Caco-2 (cell line): ENCODE data around the gene RPAP2. TPM values are rescaled to one million over a fixed set of nuclear protein-coding genes. Genes with fewer than 3 reads are reported as not detected.

Experiments used
- BruUV-seq: library from RNA; stranded (reverse); fragments of 400-500 nt; replicated peaks from 2 replicates; lab custom pipeline; 2021; lab: Mats Ljungman, UMichigan
- CTCF ChIA-PET: fragments of 300-600 bp; sonication (Branson Sonifier 250); formaldehyde crosslinking; loops from one replicate; lab custom pipeline; 2022; ENCODE audit warnings: antibody characterized with exemption; lab: Charles Lee
- POLR2A ChIA-PET: fragments of 300-600 bp; sonication (Branson Sonifier 250); formaldehyde crosslinking; loops from one replicate; lab custom pipeline; 2022; ENCODE audit warnings: antibody characterized with exemption; lab: Charles Lee
- DNase-seq, 2 experiments: peaks; one replicate each; pipeline versions ENCODE4 v3.0.0 to v3.0.0-alpha.2; 2020 to 2022
- H3K27me3 ChIP-seq: replicated peaks from 2 replicates; pipeline ENCODE4 v1.6.0; 2011; ENCODE audit warnings: low read length; ENCODE audit not compliant: control insufficient read depth, insufficient read depth
- H3K36me3 ChIP-seq: 2 replicates; pipeline ENCODE4 v1.5.1; 2011; ENCODE audit warnings: low read length; ENCODE audit not compliant: control insufficient read depth, insufficient read depth
- H3K4me1 ChIP-seq: fragments of 250-450 bp; sonication (Bioruptor Pico); 2 replicates; pipeline ENCODE4 v1.5.1; 2020; ENCODE audit warnings: mild to moderate bottlenecking
- H3K4me3 ChIP-seq: 2 replicates; pipeline ENCODE4 v1.5.1; 2011; ENCODE audit warnings: low read depth, mild to moderate bottlenecking, control low read depth, low read length
- H3K9me3 ChIP-seq: fragments of 250-450 bp; sonication (Bioruptor Pico); 2 replicates; pipeline ENCODE4 v1.5.1; 2020; ENCODE audit warnings: mild to moderate bottlenecking, moderate library complexity
- H3K27ac Mint-ChIP-seq: one replicate; pipeline ENCODE4 v1.8.0; 2022; ENCODE audit warnings: mixed read lengths; ENCODE audit not compliant: unreplicated experiment
- H3K27me3 Mint-ChIP-seq: one replicate; pipeline ENCODE4 v1.8.0; 2022; ENCODE audit warnings: mixed read lengths; ENCODE audit not compliant: insufficient read depth, unreplicated experiment
- H3K36me3 Mint-ChIP-seq: one replicate; pipeline ENCODE4 v1.8.0; 2022; ENCODE audit warnings: mild to moderate bottlenecking, mixed read lengths; ENCODE audit not compliant: insufficient read depth, unreplicated experiment
- H3K4me1 Mint-ChIP-seq: one replicate; pipeline ENCODE4 v1.8.0; 2022; ENCODE audit warnings: low read depth, mixed read lengths; ENCODE audit not compliant: unreplicated experiment
- H3K4me3 Mint-ChIP-seq: one replicate; pipeline ENCODE4 v1.8.0; 2022; ENCODE audit warnings: mild to moderate bottlenecking, moderate library complexity, mixed read lengths; ENCODE audit not compliant: unreplicated experiment
- H3K9me3 Mint-ChIP-seq: one replicate; pipeline ENCODE4 v1.8.0; 2022; ENCODE audit warnings: mixed read lengths; ENCODE audit not compliant: unreplicated experiment
- intact Hi-C: fragments of 100-400 bp; cut with micrococcal nuclease; formaldehyde crosslinking; loops from one replicate; pipeline ENCODE4 v1.10.0; 2022; ENCODE audit not compliant: unreplicated experiment
- total RNA-seq: library from RNA; stranded (reverse); gene quantifications from 2 replicates; pipeline ENCODE4 v1.2.3, GENCODE V29; 2022
- TF ChIP-seq, protein P1 (sequence below), 2 experiments: fragments of 200-600 bp in 1 of 2; IDR thresholded peaks; 1 replicate in 1 of 2; 2 replicates in 1 of 2; pipeline versions ENCODE4 v1.5.1 to v1.8.0; 2011 to 2022; ENCODE audit warnings: antibody characterized with exemption in 1 of 2, control low read depth in 1 of 2, inconsistent platforms in 1 of 2, low read depth in 1 of 2, low read length in 1 of 2, mild to moderate bottlenecking in 1 of 2, moderate library complexity in 1 of 2; ENCODE audit not compliant: insufficient read depth in 1 of 2, severe bottlenecking in 1 of 2, unreplicated experiment in 1 of 2

Gene RPAP2
- total RNA-seq, 1 experiment from 2014 or later = 16.8 TPM

- Mint-ChIP-seq H3K4me3 (no peak overlapping the region), H3K9me3 (peaks cover 5% of the 10 kb centered on the region), H3K36me3 (peaks cover 36% of the 10 kb centered on the region), H3K27ac (no peak overlapping the region), H3K4me1 (no peaks in the 10 kb centered on the region), H3K27me3 (no peaks in the 10 kb centered on the region)
- TF ChIP-seq, protein P1, sequence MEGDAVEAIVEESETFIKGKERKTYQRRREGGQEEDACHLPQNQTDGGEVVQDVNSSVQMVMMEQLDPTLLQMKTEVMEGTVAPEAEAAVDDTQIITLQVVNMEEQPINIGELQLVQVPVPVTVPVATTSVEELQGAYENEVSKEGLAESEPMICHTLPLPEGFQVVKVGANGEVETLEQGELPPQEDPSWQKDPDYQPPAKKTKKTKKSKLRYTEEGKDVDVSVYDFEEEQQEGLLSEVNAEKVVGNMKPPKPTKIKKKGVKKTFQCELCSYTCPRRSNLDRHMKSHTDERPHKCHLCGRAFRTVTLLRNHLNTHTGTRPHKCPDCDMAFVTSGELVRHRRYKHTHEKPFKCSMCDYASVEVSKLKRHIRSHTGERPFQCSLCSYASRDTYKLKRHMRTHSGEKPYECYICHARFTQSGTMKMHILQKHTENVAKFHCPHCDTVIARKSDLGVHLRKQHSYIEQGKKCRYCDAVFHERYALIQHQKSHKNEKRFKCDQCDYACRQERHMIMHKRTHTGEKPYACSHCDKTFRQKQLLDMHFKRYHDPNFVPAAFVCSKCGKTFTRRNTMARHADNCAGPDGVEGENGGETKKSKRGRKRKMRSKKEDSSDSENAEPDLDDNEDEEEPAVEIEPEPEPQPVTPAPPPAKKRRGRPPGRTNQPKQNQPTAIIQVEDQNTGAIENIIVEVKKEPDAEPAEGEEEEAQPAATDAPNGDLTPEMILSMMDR (IDR thresholded peaks at IDR 0.05; ENCODE audit: insufficient read depth in 1 of 2, low read depth in 1 of 2, low read length in 1 of 2, severe bottlenecking in 1 of 2, unreplicated experiment in 1 of 2) = no peak
- ChIA-PET CTCF (no interaction called here), POLR2A (no interaction called here)
- Histone ChIP-seq H3K36me3 (no peaks in the 10 kb centered on the region), H3K4me1 (no peaks in the 10 kb centered on the region), H3K4me3 (no peak overlapping the region), H3K9me3 (peaks cover 6% of the 10 kb centered on the region; the same call in 1 of the 2 replicates), H3K27me3 (no peaks in the 10 kb centered on the region)
- intact Hi-C loops = no loop called here
- BruUV-seq = no TSS peak
- DNase-seq = no peak
Measured at GRCh38 chr1:92326681-92327080, 27.8 kb downstream of the RPAP2 start.

GRCh38 chr1:92327794-92328193 is 28.9 kb downstream of the RPAP2 start:
- Histone ChIP-seq H3K4me1 (no peaks in the 10 kb centered on the region), H3K4me3 (no peak overlapping the region), H3K36me3 (no peaks in the 10 kb centered on the region), H3K9me3 (peaks cover 6% of the 10 kb centered on the region; the same call in 1 of the 2 replicates), H3K27me3 (no peaks in the 10 kb centered on the region)
- CTCF ChIA-PET = no interaction called here
- H3K27me3 Mint-ChIP-seq = no peaks in the 10 kb centered on the region
- DNase-seq = no peak
- BruUV-seq = no TSS peak
- POLR2A ChIA-PET = no interaction called here
- H3K9me3 Mint-ChIP-seq = peaks cover 5% of the 10 kb centered on the region
- no peaks in the 10 kb centered on the region for H3K4me1 Mint-ChIP-seq
- no peak overlapping the region for H3K27ac Mint-ChIP-seq
- intact Hi-C loops = no loop called here
- TF ChIP-seq, protein P1 (IDR thresholded peaks at IDR 0.05; ENCODE audit: insufficient read depth in 1 of 2, low read depth in 1 of 2, low read length in 1 of 2, severe bottlenecking in 1 of 2, unreplicated experiment in 1 of 2) = no peak
- H3K4me3 Mint-ChIP-seq = no peak overlapping the region
- peaks cover 36% of the 10 kb centered on the region for H3K36me3 Mint-ChIP-seq

- no peak for DNase-seq
- Histone ChIP-seq H3K4me3 (no peak overlapping the region), H3K36me3 (no peaks in the 10 kb centered on the region), H3K27me3 (no peaks in the 10 kb centered on the region), H3K4me1 (no peaks in the 10 kb centered on the region), H3K9me3 (peaks cover 6% of the 10 kb centered on the region; the same call in 1 of the 2 replicates)
- TF ChIP-seq, protein P1 (IDR thresholded peaks at IDR 0.05; ENCODE audit: insufficient read depth in 1 of 2, low read depth in 1 of 2, low read length in 1 of 2, severe bottlenecking in 1 of 2, unreplicated experiment in 1 of 2) = no peak
- Mint-ChIP-seq H3K27me3 (no peaks in the 10 kb centered on the region), H3K4me1 (no peaks in the 10 kb centered on the region), H3K4me3 (no peak overlapping the region), H3K9me3 (peaks cover 5% of the 10 kb centered on the region), H3K27ac (no peak overlapping the region), H3K36me3 (peaks cover 23% of the 10 kb centered on the region)
- intact Hi-C loops = no loop called here
- POLR2A ChIA-PET = no interaction called here
- CTCF ChIA-PET = no interaction called here
- BruUV-seq = no TSS peak
Measured at GRCh38 chr1:92329347-92330129, 30.7 kb downstream of the RPAP2 start.
